ENCODE results near the gene MACIR. TPM values are rescaled to one million over a fixed set of nuclear protein-coding genes. Genes with fewer than 3 reads are reported as not detected.

The MACIR gene
- total and polyA plus RNA-seq, 2 of the 13 experiments (the other 11 are each of a cell fraction or from before 2014, with no cell fraction given), result 2.4 to 4.4 TPM

- TF ChIP-seq RFX5 (IDR thresholded peaks at IDR 0.05; ENCODE audit: low read depth, low read length) (no peak), ZSCAN5A (CRISPR knock-in tag; IDR thresholded peaks at IDR 0.05; ENCODE audit: borderline replicate concordance) (no peak; the same call in 1 of the 2 replicates), ZNF746 (CRISPR knock-in tag; IDR thresholded peaks at IDR 0.05) (no peak), FOXJ3 (CRISPR knock-in tag; IDR thresholded peaks at IDR 0.05; ENCODE audit: borderline replicate concordance) (no peak), HNRNPL (IDR thresholded peaks at IDR 0.05; ENCODE audit: low read depth, low read length) (peak; percentile 72; the same call in 1 of the 2 replicates), RBM22 (optimal IDR thresholded peaks at IDR 0.05; ENCODE audit: low read length) (no peak), MAZ (IDR thresholded peaks at IDR 0.05; ENCODE audit: borderline replicate concordance, low read depth, low read length) (0 out of 2 replicates have a peak, but pooled peaks have one; percentile 2), MAZ (CRISPR knock-in tag; IDR thresholded peaks at IDR 0.05; ENCODE audit: low read depth) (no peak), ZNF552 (CRISPR knock-in tag; IDR thresholded peaks at IDR 0.05; ENCODE audit: borderline replicate concordance) (no peak), ZHX2 (IDR thresholded peaks at IDR 0.05; ENCODE audit: low read depth) (no peak), ZHX2 (CRISPR knock-in tag; IDR thresholded peaks at IDR 0.05; ENCODE audit: borderline replicate concordance) (no peak), HINFP (CRISPR knock-in tag; IDR thresholded peaks at IDR 0.05; ENCODE audit: low read depth) (no peak), ZNF430 (CRISPR knock-in tag; IDR thresholded peaks at IDR 0.05) (peak; percentile 14; the same call in 1 of the 2 replicates), ZBTB7B (CRISPR knock-in tag; IDR thresholded peaks at IDR 0.05) (peak; percentile 6; the same call in 1 of the 2 replicates), ZNF317 (CRISPR knock-in tag; IDR thresholded peaks at IDR 0.05) (peak; percentile 49; the same call in 1 of the 2 replicates)
These were observed 1.3 kb downstream of the MACIR start (continued) for GRCh38 chr5:103259705-103260355.

All from HepG2 (cell line).